HG03159 (cell line): ENCODE measurements around the gene IFFO2.

Source experiments
- ATAC-seq: cut with Tn5 transposase; IDR thresholded peaks from one replicate; pipeline ENCODE4 v1.9.1; 2021; ENCODE audit warnings: mild to moderate bottlenecking, moderate library complexity; ENCODE audit not compliant: unreplicated experiment

The IFFO2 gene

DNA sequence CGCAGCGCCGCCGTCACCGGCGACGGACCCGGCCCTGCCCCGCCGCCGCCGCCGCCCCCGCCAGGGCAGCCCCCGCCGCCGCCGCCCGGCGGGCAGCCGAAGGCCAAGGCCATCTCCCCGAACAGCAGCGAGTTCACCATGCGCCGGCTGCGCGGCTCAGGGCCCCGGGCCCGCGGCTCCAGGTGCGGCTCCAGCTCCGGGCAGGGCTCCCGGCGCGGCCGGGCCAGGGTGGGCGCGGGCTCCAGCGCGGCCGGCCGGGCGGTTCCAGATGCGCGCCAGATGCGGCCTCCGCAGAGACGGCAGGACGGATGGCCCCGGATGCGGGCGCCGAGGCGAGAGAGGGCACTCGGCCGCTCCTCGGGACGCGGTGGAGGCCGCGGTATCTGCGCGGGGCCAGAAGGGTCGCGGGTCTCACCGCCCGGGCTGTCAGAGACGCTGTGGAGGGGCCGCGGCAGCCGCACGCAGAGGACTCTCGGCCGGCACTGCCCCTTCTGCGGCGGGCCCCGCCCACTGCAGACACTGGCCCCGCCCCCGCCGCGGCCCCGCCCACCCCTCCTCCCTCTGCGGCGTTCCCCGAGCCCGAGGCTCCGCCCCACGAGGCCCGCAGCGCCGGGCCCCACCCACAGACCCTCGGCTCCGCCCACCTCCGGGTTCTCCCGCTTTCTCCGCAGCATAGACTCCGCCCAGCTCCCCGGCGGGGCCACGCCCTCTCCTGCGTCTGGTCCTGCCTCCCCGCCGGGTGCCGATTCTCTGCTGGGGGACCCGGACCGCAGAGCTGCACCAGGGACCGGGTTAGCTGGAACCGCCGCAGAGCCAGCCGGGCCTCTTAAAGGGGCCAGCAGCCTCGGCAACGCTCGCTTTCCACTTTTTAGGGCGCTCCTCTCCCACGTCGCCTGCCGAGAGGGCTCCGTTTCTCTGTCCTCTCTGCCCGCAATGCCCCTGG, at the start of gene IFFO2:
TSS of gene IFFO2 (minus strand) at position 484 of the 943 bp plus-strand sequence. CDS start at position 140, 344 bp downstream.
- peak; percentile 61 for ATAC-seq

DNA sequence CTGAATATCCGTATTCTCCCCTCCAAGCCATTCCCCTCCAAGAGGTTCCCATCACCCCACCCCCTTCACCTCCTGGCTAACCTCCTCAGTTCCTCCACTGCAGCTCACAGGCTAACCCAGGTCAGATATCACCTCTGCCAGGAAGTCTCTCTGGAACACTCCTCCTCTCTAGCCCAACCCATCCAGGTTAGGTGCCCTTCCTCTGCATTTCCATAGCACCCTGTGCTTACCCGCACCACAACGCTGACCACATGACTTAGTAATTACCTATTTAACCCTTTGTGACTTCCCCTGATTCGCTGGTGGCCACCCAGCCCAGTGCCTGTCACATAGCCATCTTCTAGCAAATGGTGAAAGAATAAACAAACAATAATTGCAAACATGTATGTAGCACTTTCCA, 49.5 kb upstream of the IFFO2 start:
- ATAC-seq: no peak

DNA sequence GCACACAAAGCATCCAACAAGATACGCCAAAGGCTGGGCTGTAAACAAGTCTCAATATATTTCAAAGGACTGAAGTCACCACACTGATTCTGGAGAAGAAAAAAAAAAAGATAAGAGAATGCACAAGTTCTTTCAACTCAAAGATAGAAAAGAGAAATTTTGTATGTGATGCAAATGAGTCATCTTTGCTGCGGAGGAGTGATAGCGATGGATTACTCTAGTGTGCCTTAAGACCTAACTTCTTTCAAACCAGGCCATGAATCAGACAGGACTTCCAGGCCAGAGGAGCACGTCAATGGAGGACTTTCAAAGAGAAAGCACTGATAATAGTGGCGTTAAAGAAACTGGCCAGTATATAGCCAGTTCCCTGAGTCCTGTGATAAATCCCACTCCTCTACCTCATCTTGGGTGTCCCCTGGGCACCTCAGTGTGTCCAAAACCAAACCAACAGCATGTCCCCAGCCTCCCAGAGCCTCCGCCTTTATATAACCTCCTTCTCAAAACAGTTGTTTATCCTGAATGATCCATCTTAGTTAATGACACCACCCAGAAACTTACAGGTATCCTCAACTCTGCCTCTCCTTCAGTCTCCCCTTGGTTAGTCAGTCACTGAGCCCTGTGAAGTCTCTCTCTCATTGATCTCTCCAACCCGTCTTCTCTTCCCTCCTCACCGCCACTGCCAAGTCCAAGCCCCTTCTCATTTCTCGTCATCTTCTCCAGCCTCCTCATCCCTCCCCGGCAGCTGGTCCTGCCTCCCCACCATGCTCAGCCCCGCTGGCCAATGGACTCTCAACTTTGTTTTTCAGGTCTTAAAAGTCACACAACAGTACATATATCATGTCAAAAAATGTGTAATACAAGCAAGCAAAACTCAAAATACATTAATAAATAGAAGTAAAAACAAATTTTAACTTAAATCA, 47.2 kb upstream of the IFFO2 start:
- ATAC-seq: no peak

DNA sequence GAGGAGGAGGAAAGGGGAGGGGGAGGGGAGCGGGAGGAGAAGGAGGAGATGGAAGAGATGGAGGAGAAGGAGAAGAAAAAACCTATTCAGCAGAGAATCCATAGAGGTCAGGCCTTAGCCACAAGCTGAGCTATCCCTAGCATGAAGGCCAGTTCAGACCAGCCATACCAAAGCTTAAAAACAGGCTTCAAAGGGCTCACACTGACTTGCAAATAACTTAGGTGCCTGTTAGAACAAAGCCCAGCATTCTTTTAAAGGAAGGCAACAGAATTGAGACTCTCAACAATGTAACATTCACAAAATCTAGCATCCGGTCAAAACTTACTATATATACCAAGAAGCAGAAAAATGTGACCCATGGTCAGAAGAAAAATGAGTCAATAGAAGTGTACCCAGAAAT, 43.6 kb upstream of the IFFO2 start:
- ATAC-seq: no peak

DNA sequence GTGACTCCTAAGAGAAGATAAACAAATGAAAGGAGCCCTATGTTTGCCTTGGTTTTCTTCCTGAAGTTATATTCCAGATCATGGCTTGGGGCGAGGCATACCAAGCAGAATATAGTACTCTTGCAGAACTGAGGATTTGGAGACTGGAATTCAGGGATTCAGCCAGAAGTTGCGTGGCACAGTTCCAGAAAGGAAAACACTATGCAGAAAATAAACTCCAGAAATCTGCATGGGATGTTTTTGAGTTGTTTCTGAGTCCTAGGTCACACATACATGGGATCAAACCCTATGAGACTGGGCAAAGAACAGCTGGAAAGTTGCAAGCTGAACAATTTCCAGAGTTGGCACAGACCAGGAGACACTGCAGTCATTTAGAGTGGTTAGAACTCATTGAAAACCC, 42.9 kb upstream of the IFFO2 start:
- no peak for ATAC-seq

DNA sequence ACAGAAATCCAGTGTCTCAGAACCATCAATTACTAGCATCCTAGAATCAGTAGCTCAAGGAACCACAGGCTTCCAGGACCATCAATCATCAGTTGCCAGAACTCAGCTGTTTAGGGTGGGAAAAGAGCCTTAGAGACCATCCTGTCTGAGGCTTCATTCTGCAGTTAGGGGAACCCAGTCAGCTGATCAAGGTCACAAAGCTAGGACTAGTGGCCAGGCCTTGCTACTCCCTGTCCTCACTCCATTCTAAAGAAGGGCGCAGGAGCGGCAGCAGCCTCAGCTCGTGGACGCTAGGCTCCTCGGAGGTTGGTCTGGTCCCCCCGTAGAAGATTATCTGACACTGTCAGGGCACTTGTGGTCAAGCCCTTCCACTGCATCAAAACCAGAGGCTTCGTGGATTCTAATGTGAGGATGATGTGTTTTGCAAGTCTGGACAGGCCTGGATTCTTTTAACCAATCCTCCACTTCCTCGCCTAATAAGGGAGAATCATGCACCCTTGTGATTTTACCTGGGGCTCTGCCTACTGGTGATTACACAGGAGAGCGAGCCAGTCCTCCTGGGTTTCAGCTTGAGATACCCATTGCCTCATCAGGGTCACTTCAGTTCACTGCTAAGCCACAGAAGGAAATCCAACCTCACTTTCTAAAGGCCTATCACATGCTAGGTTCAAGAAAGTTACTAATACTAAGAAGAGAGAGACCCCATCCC, 41.7 kb upstream of the IFFO2 start:
- ATAC-seq: no peak

DNA sequence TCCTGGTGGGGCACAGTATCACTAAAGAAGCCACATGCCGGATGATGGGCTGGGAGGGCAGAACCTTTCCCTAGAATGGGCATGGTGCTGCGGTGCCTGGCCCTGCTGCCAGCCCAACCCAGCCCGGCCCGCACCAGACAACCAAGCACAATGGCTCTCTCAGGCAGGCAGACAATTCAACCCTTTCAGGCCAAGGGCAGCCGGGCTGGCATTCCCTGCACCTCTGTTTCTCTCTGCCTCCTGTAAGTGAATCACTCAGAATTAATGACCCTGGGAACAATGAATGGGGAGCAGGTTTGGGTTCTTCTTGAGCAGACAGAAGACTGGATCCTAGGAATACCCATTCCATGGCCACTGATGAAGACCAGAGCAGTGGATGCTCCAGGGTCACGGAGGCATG, 41.0 kb upstream of the IFFO2 start:
- ATAC-seq: no peak

DNA sequence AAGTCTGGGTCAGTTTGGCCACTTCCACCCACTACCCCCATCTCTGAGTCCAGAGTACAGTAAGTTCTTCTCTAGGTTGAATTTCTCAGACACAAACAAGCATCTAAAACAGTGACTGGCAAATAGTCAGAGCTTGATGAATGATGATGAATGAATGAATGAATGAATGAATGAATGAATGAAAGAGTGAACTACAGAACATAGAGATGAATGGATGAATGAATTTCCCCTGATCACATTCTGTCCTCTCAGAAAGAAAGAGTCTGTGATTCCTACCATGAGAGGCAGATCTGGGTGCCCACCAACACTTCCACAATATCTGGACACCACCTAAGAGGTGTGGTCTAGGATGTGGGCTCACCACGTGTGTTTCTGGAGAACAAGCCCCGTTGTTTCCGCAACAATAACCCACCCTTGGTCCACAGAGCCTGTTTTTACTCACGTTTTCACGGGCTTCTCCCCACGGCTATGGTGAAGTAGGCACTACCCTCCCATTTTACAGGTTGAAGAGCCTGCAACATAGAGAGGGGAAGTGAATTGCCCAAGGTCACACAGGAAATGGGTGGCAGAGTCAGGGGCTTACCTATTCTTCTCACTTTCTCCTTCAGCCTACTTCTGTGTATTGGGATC, 40.2 kb upstream of the IFFO2 start:
- no peak for ATAC-seq

DNA sequence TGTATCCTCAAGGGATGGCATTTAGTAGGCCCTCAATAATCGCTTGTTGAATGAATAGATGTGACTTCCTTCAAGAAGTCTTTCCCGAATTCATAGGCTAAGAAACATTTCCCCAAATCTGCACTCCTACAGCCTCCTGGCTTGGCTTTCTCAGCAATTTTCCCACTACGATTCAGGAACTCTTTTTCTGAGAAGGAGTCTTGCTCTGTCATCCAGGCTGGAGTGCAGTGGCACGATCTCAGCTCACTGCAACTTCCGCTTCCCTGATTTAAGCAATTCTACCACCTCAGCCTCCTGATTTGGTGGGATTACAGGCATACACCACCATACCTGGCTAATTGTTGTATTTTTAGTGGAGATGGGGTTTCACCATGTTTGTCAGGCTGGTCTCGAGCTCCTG, 37.9 kb upstream of the IFFO2 start:
- ATAC-seq: no peak

DNA sequence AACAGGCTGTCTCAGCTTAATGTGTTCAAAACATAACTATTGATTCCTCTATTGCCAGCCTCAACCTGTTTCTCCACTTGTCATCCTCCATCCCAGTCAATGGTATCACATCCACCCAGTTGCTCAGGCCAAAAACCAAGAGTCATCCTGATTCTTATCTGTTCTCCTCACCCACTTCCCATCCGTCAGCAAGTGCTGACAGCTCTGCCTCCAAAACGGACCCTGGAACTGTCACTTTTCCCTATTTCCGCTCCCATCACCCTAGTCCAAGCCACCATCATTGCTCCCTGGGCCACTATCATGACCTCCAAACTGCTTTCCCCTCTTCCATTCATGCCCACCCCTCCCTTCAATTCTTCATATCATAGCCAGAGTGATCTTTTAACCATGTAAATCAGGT, 36.2 kb upstream of the IFFO2 start:
- no peak for ATAC-seq

DNA sequence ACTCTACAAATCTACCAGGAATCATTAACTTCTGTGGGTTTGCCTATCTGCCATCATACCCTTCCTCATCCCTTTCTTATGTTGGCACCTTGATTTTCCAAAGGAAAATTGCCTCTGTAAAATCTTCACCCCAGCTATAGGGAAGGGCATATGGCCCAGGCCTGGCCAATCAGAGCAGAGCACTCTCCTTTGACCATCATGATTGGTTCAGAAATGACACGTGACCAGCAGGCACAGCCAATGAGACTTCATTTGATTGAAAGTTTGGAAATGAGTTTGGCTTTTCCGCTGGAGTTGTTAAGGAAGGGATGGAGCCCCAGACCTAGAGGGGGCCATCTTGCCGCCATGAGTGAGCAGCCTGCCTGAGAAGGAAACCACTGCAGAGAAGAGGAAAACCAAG, 35.1 kb upstream of the IFFO2 start:
- ATAC-seq: no peak

DNA sequence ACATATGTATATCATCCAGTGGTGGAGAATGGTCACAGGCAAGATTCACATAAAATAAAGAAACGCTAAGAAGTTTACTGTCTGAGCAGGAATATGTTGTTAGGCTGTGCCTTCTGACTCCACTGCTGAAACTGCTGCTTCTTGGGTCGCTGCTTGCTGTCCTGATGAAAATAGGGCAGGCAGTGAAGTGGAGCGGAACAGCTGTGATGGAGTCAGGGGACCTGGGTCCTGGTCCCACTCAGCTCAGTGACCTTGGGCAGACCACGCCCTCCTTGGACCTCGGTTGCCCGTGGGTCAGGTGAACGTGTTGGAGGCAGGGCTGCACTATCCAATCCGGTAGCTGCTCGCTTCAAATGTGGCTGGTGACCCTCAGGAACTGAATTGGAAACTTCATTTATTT, 33.4 kb upstream of the IFFO2 start:
- no peak for ATAC-seq

DNA sequence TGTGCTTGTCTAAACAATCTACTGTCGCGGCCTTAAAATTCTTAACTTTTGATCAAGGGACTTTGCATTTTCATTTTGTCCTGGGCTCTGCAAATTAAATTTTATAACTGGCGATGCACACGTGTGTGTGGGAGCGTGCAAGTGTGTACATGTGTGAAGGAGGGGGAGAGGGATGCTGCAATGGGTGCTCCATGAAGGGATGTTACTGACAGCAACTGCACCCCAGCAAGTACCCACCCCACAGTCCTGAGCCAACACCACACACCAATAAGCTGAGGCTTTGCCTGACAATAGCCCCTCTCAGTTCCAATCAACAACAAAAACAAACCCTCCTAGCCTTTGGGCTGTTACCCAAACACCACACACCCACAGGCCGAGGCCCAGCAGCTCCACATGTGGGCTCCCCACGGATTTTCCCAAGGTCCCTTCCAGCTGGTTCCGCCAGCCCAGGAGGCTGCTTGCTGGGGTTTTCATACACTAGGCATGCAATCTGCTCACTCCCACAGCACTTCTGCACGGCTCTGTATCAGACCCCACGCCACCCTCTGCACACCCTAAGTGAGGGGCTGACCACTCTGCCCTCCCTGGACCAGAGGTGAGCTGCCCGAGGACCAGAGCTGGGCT, 32.8 kb upstream of the IFFO2 start:
- no peak for ATAC-seq

DNA sequence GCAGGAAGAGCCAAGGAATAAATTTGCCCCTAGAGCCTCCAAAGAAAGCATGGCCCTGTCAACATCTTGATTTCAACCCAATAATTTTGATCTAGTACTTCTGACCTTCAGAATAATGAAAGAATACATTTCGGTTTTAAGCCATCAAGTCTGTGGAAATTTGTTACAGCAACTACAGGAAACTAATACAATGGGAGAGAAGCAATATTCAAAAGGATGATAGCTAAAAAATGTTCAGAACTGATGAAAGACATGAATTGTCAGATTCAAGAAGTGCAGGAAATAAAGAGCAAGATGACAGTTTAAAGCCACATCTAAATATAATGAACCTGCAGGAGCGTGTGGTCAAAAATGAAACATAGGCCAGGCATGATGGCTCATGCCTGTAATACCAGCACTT, 24.8 kb upstream of the IFFO2 start:
- no peak for ATAC-seq

DNA sequence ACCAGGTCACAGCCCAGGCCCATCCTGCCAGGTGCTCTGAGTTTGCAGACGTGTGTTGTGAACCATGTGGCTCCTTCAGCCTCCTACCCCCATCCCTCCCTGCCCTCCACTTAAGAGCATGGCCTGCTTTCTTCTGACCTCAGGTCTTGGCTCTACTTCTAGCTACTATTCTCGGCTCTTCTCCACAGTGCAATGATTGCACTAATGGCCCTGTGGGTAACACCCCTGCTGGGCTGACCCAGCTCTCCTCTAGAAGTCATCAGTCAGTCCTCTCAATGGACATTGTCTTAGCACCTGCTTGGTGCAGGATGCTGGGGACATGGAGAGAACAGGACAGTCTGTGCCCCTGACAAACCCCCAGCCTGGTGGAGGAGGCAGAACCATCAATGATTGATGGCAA, 22.2 kb upstream of the IFFO2 start:
- no peak for ATAC-seq

DNA sequence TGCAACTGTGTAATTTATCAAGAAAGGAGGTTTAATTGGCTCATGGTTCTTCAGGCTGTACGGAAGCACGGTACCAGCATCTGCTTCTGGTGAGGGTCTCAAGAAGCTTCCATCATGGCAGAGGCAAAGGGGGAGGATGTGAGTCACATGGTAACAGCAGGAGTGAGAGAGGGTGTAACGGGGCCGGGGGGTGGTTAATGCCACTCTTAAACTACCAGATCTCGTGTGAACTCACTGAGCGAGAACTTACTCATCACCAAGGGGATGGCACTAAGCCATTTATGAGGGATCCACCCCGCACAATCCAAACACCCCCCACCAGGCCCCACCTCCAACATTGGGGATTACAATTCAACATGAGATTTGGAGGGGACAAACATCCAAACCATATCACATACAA, 21.0 kb upstream of the IFFO2 start:
- ATAC-seq: no peak

DNA sequence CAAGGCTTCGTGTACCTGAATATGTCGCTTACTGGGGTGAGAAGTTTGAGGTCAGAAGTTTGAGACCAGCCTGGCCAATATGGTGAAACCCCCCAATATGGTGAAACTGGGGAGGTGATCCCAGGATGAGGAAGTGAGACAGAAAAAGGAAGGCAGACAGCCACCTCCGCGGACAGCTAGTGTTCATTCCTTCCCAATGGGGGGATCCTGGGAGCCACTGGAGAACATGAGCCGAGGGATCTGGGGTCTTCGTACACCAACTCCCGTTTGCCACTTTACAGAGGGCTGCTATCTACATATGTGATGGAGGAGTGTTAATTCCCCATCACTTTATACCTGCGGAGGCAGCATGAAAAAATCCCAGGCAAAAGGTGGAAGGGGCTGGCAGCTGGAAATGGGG, 19.6 kb upstream of the IFFO2 start:
- ATAC-seq: no peak

DNA sequence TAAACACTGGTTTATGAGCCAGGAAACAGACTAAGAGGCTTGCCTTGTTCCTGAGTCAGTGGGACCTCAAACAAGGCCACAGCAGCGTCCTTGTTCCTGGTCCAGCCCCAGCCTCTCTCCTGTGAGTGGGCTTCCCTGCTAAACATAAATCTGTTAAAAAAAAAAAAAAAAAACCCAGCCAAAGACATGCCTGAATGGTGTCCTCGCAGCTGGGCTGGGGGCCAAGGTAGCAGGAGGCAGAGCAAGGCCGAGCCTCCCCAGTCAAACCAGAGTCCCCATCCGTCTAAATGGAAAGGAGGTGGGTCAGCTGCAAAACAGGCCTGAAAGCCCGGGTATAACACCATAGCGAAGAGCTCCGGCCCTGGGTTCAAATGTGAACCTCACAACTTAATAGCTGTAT, 18.1 kb upstream of the IFFO2 start:
- ATAC-seq: no peak

DNA sequence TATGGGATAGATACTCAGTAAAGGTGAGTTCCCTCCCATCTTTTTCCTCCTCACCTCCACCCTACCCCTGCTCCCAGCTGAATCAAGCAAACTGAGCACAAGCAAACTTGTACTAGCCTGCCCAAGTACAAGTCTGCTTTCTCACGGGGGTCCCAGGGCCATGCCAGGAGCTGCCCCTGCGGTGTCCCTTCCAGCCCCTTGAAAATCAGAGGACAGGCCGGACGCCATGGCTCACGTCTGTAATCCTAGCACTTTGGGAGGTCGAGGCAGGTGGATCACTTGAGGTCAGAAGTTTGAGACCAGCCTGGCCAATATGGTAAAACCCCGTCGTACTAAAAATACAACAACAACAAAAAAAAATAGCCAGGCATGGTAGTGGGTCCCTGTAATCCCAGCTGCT, 17.5 kb upstream of the IFFO2 start:
- no peak for ATAC-seq

DNA sequence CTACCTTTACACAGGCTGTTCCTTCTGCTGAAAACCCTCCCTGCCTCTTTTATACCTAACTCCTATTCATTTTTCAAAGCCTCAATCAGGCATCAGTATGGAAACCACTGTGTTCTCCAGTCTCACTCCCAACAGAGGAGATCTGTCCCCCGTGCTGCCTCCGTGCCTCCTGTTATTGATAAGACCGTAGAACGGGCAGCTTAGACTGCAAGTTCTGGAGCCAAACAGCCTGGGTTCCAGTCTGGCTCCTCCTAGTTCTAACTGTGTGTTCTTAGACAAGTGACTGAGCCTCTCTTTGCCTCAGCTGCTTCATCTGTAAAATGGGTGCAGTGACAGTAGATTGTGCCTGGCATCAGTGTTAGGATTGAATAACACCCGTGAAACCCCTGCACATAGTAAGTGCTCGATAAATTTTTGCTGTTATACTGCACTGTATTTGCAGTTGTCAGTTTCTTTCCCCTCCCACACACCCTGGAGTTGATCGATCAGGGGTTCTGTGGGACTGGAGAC, 17.0 kb upstream of the IFFO2 start:
- no peak for ATAC-seq
